HepG2 (cell line): ENCODE data around the gene SLC25A14. TPM values are rescaled to one million over a fixed set of nuclear protein-coding genes. Genes with fewer than 3 reads are reported as not detected.

Source experiments
- GABPA ChIP-seq, 2 experiments: IDR thresholded peaks; 2 replicates each; pipeline ENCODE4 v1.6.1; 2011 to 2016; ENCODE audit warnings: low read depth in 2 of 2, low read length in 1 of 2, missing biosample characterization in 1 of 2, missing genetic modification characterization in 1 of 2
- GABPB1 ChIP-seq: IDR thresholded peaks from 2 replicates; pipeline ENCODE4 v1.6.1; 2016; ENCODE audit warnings: mild to moderate bottlenecking, missing genetic modification reagents, moderate library complexity, missing compliant biosample characterization
- HNRNPLL ChIP-seq: fragments of 200-400 bp; formaldehyde crosslinking; IDR thresholded peaks from 2 replicates; pipeline ENCODE4 v1.6.1; 2017; ENCODE audit warnings: mild to moderate bottlenecking, low read depth, low read length; ENCODE audit not compliant: poor library complexity, severe bottlenecking
- REXO4 ChIP-seq: sonication (generic); formaldehyde crosslinking; IDR thresholded peaks from 2 replicates; pipeline ENCODE4 v1.8.0; 2022; ENCODE audit warnings: missing genetic modification reagents, mild to moderate bottlenecking, borderline replicate concordance
- TOPORS ChIP-seq: sonication (generic); formaldehyde crosslinking; IDR thresholded peaks from 2 replicates; pipeline ENCODE4 v1.8.0; 2023; ENCODE audit warnings: mild to moderate bottlenecking, missing genetic modification reagents
- ZNF382 ChIP-seq: sonication (generic); formaldehyde crosslinking; IDR thresholded peaks from 2 replicates; pipeline ENCODE4 v1.5.0; 2020; ENCODE audit warnings: missing genetic modification reagents, mild to moderate bottlenecking, borderline replicate concordance
- ZNF431 ChIP-seq: sonication (generic); formaldehyde crosslinking; IDR thresholded peaks from 2 replicates; pipeline ENCODE4 v1.9.0; 2022; ENCODE audit warnings: missing genetic modification reagents, low read depth, mild to moderate bottlenecking, borderline replicate concordance
- ZNF552 ChIP-seq: sonication (generic); formaldehyde crosslinking; IDR thresholded peaks from 2 replicates; pipeline ENCODE4 v1.9.0; 2022; ENCODE audit warnings: missing genetic modification reagents, mild to moderate bottlenecking, borderline replicate concordance
- polyA plus RNA-seq, 8 experiments: library from polyadenylated mRNA; depleted of rRNA in 3 of 8; stranded (reverse) in 7 of 8; unstranded in 1 of 8; fragments of >200 nt; fragmentation: Illumina TruSeq in 4 of 8; extraction: Trizol in 4 of 8; gene quantifications; 2 replicates each; pipeline versions ENCODE4 v1.2.1 to v1.2.3, GENCODE V29; 2011 to 2016; ENCODE audit warnings: low read depth in 4 of 8, missing spikeins in 1 of 8, mixed read lengths in 1 of 8; ENCODE audit not compliant: insufficient read depth in 1 of 8
- total RNA-seq, 5 experiments: library from RNA; depleted of rRNA; stranded (reverse); fragments of >200 nt; fragmentation: Illumina TruSeq; extraction: Trizol; gene quantifications; 2 replicates each; pipeline ENCODE4 v1.2.3, GENCODE V29; 2016; ENCODE audit warnings: low read depth in 1 of 5
- TF ChIP-seq, protein P1 (sequence below): sonication (generic); formaldehyde crosslinking; IDR thresholded peaks from 2 replicates; pipeline ENCODE4 v1.8.0; 2022; ENCODE audit warnings: missing genetic modification reagents, mild to moderate bottlenecking, borderline replicate concordance
- TF ChIP-seq, protein P2 (sequence below): sonication (generic); formaldehyde crosslinking; IDR thresholded peaks from 2 replicates; pipeline ENCODE4 v1.9.0; 2022; ENCODE audit warnings: low read depth, missing genetic modification reagents
- TF ChIP-seq, protein P3 (sequence below): sonication (generic); formaldehyde crosslinking; IDR thresholded peaks from 2 replicates; pipeline ENCODE4 v1.4.0; 2020; ENCODE audit warnings: mild to moderate bottlenecking, missing genetic modification reagents
- TF ChIP-seq, protein P4 (sequence below): sonication (generic); formaldehyde crosslinking; IDR thresholded peaks from 2 replicates; pipeline ENCODE4 v1.9.0; 2021; ENCODE audit warnings: missing genetic modification reagents, mild to moderate bottlenecking, borderline replicate concordance

Gene SLC25A14
- total and polyA plus RNA-seq, 2 of the 13 experiments (the other 11 are each of a cell fraction or from before 2014, with no cell fraction given): 14.0 to 15.6 TPM

DNA sequence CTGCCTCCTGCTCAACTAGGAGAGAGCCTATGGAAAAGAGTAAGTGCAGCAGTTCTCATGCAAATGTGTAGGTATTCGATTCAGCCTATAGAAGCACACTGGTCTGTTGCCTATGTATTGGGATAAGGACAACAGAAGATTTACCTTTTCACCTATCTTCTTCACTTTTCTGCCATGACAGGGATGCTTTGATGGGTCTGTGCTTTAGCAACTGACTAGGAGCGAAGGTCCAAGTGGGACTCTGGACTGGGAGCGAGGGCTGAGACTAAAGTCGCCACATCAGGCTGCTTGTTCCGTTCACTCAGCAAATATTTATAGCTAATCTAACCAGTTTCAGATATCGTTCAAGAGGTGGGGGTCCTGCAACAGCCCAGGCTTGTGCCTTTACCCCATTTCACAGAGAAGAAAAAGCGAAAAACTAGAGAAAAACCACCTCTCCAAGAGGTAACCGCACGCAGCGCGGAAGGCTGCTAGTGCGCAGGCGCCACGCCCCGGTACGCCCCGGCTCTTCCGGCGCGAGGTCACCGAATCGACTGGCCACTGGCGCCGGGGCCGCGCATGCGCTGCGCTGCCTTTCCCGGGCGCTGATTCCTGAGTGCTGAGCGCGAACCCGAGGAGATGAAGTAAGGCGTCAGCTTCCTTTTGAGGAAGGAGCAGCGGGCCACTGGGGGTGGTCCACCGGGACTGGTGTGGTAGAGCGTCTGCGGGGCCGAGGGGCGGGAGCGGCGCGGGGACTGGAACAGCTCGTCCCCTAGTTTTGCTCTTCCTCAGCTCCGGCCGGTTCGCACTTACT is 61.9 kb downstream of the SLC25A14 start, which contains the start of gene RBMX2 (continued):
- no peak for TF ChIP-seq ZNF552 (CRISPR knock-in tag)
- TF ChIP-seq HNRNPLL: peak; percentile 47
- peak; percentile 64 for TF ChIP-seq GABPA (IDR thresholded peaks at IDR 0.05; ENCODE audit: low read depth, low read length)
- peak; percentile 81 for TF ChIP-seq GABPA (CRISPR knock-in tag; IDR thresholded peaks at IDR 0.05; ENCODE audit: low read depth)
- TF ChIP-seq, protein P1, sequence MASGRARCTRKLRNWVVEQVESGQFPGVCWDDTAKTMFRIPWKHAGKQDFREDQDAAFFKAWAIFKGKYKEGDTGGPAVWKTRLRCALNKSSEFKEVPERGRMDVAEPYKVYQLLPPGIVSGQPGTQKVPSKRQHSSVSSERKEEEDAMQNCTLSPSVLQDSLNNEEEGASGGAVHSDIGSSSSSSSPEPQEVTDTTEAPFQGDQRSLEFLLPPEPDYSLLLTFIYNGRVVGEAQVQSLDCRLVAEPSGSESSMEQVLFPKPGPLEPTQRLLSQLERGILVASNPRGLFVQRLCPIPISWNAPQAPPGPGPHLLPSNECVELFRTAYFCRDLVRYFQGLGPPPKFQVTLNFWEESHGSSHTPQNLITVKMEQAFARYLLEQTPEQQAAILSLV (CRISPR knock-in tag): no peak
- TF ChIP-seq REXO4: no peak
- no peak for TF ChIP-seq ZNF382
- TF ChIP-seq TOPORS (CRISPR knock-in tag): no peak
- TF ChIP-seq, protein P2, sequence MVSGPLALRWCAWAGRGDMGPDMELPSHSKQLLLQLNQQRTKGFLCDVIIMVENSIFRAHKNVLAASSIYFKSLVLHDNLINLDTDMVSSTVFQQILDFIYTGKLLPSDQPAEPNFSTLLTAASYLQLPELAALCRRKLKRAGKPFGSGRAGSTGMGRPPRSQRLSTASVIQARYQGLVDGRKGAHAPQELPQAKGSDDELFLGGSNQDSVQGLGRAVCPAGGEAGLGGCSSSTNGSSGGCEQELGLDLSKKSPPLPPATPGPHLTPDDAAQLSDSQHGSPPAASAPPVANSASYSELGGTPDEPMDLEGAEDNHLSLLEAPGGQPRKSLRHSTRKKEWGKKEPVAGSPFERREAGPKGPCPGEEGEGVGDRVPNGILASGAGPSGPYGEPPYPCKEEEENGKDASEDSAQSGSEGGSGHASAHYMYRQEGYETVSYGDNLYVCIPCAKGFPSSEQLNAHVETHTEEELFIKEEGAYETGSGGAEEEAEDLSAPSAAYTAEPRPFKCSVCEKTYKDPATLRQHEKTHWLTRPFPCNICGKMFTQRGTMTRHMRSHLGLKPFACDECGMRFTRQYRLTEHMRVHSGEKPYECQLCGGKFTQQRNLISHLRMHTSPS (CRISPR knock-in tag): no peak
- TF ChIP-seq, protein P3, sequence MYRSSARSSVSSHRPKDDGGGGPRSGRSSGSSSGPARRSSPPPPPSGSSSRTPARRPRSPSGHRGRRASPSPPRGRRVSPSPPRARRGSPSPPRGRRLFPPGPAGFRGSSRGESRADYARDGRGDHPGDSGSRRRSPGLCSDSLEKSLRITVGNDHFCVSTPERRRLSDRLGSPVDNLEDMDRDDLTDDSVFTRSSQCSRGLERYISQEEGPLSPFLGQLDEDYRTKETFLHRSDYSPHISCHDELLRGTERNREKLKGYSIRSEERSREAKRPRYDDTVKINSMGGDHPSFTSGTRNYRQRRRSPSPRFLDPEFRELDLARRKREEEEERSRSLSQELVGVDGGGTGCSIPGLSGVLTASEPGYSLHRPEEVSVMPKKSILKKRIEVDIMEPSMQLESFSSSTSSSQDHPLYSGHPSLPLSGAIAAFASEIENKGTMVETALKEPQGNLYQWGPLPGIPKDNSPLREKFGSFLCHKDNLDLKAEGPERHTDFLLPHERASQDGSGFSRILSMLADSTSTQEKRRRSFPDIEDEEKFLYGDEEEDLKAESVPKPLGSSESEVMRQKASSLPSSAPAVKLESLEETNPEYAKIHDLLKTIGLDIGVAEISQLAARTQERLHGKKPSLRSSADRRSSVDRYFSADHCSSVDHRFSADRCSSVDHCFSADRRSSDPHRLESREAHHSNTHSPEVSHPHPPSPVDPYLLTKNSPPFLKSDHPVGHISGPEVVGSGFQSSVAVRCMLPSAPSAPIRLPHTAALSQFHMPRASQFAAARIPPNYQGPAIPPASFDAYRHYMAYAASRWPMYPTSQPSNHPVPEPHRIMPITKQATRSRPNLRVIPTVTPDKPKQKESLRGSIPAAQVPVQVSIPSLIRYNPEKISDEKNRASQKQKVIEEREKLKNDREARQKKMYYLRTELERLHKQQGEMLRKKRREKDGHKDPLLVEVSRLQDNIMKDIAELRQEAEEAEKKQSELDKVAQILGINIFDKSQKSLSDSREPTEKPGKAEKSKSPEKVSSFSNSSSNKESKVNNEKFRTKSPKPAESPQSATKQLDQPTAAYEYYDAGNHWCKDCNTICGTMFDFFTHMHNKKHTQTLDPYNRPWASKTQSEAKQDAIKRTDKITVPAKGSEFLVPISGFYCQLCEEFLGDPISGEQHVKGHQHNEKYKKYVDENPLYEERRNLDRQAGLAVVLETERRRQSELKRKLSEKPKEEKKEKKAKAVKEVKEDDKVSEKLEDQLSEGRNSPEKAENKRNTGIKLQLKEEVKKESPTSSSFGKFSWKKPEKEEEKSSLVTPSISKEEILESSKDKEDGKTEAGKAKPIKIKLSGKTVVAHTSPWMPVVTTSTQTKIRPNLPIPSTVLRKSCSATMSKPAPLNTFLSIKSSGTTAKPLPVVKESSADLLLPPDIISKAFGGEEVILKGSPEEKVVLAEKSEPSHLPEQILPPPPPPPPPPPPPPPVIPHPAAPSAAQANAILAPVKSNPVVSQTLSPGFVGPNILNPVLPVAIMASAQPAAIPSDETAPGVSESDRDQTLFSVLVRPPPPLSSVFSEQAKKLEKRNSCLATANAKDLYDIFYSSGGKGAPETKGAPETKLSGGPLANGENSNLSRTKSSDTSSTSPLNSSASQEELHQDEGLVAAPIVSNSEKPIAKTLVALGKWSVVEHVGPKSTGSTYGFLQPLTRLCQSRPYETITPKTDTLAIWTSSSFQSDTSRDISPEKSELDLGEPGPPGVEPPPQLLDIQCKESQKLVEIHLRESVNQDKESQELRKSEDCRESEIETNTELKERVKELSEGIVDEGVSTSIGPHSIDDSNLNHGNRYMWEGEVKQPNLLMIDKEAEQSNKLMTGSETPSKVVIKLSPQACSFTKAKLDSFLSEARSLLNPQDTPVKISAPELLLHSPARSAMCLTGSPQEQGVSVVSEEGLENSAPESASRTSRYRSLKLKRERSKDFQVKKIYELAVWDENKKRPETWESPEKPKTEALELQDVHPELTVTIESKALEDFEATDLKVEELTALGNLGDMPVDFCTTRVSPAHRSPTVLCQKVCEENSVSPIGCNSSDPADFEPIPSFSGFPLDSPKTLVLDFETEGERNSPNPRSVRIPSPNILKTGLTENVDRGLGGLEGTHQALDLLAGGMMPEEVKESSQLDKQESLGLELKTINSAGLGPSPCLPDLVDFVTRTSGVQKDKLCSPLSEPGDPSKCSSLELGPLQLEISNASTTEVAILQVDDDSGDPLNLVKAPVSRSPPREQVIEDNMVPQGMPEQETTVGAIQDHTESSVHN (CRISPR knock-in tag): no peak
- TF ChIP-seq, protein P4, sequence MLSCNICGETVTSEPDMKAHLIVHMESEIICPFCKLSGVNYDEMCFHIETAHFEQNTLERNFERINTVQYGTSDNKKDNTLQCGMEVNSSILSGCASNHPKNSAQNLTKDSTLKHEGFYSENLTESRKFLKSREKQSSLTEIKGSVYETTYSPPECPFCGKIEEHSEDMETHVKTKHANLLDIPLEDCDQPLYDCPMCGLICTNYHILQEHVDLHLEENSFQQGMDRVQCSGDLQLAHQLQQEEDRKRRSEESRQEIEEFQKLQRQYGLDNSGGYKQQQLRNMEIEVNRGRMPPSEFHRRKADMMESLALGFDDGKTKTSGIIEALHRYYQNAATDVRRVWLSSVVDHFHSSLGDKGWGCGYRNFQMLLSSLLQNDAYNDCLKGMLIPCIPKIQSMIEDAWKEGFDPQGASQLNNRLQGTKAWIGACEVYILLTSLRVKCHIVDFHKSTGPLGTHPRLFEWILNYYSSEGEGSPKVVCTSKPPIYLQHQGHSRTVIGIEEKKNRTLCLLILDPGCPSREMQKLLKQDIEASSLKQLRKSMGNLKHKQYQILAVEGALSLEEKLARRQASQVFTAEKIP (CRISPR knock-in tag): no peak
- TF ChIP-seq ZNF431: no peak
- TF ChIP-seq GABPB1 (CRISPR knock-in tag): peak; percentile 94
